Brain microvascular endothelial cell (primary cell): Measurements from ENCODE around the gene WIPF1.
A peak's percentile ranks its signal among the peaks of the same experiment; 100 is the strongest.

Source experiments
- DNase-seq: peaks from one replicate; pipeline ENCODE4 v3.0.0-alpha.2; 2020
- H3K27ac ChIP-seq: fragments of 250-450 bp; sonication (Bioruptor Pico); 2 replicates; pipeline ENCODE4 v1.5.1; 2020; ENCODE audit warnings: mild to moderate bottlenecking, moderate library complexity
- H3K27me3 ChIP-seq: fragments of 250-450 bp; sonication (Bioruptor Pico); replicated peaks from 2 replicates; pipeline ENCODE4 v1.5.1; 2020; ENCODE audit warnings: mild to moderate bottlenecking
- H3K36me3 ChIP-seq: fragments of 250-450 bp; sonication (Bioruptor Pico); replicated peaks from 2 replicates; pipeline ENCODE4 v1.5.1; 2020; ENCODE audit warnings: mild to moderate bottlenecking
- H3K4me3 ChIP-seq: 2 replicates; pipeline ENCODE4 v1.5.1; 2011; ENCODE audit warnings: low read depth, mild to moderate bottlenecking, control low read depth, low read length, moderate library complexity
- in situ Hi-C: cut with HindIII; loops from 2 replicates; pipeline ENCODE4 v1.10.0; 2017; ENCODE audit warnings: low sequenced_read_pairs, low pct_ligation_motif_present
- TF ChIP-seq, protein P1 (sequence below): IDR thresholded peaks from 2 replicates; pipeline ENCODE4 v1.5.1; 2011; ENCODE audit warnings: low read depth, mild to moderate bottlenecking, moderate library complexity, low read length, control low read depth, inconsistent platforms; ENCODE audit errors: missing control alignments

WIPF1 gene

GRCh38 chr2:174607989-174608865, 10.6 kb upstream of the WIPF1 start:
- Histone ChIP-seq H3K27ac (no peak overlapping the region), H3K4me3 (no peak overlapping the region), H3K36me3 (no peaks in the 10 kb centered on the region), H3K27me3 (no peaks in the 10 kb centered on the region)
- TF ChIP-seq, protein P1, sequence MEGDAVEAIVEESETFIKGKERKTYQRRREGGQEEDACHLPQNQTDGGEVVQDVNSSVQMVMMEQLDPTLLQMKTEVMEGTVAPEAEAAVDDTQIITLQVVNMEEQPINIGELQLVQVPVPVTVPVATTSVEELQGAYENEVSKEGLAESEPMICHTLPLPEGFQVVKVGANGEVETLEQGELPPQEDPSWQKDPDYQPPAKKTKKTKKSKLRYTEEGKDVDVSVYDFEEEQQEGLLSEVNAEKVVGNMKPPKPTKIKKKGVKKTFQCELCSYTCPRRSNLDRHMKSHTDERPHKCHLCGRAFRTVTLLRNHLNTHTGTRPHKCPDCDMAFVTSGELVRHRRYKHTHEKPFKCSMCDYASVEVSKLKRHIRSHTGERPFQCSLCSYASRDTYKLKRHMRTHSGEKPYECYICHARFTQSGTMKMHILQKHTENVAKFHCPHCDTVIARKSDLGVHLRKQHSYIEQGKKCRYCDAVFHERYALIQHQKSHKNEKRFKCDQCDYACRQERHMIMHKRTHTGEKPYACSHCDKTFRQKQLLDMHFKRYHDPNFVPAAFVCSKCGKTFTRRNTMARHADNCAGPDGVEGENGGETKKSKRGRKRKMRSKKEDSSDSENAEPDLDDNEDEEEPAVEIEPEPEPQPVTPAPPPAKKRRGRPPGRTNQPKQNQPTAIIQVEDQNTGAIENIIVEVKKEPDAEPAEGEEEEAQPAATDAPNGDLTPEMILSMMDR, result no peak
- DNase-seq, result no peak
- in situ Hi-C loops, result no loop called here

GRCh38 chr2:174607584-174607983, 10.0 kb upstream of the WIPF1 start:
- TF ChIP-seq, protein P1, result no peak
- in situ Hi-C loops, result no loop called here
- no peak for DNase-seq
- no peak overlapping the region for H3K4me3 ChIP-seq
- H3K27ac ChIP-seq, result no peak overlapping the region
- H3K36me3 ChIP-seq, result no peaks in the 10 kb centered on the region
- H3K27me3 ChIP-seq, result no peaks in the 10 kb centered on the region

DNA sequence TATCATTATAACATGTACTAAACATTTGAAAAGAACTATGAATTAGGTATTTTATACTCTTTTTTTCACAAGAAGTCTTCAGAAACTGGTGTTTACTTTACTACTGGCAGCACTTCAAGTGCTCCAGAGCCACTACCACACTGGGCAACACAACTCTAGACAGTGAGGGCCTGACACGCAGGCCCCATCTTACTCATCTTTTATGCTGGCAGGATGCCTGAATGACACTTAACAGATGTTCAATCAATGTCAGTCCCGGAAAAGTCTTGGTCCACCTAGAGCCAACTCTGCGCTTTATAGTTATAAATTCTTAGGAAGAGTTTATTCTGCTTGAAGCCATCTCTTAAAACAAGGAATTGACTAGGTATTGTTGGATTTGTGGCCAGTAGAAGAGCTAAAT, 8.7 kb upstream of the WIPF1 start:
- no peaks in the 10 kb centered on the region for H3K36me3 ChIP-seq
- H3K27ac ChIP-seq, result no peak overlapping the region
- DNase-seq, result peak; percentile 80
- no peak overlapping the region for H3K4me3 ChIP-seq
- no peaks in the 10 kb centered on the region for H3K27me3 ChIP-seq
- TF ChIP-seq, protein P1, result no peak
- in situ Hi-C loops, result no loop called here

DNA sequence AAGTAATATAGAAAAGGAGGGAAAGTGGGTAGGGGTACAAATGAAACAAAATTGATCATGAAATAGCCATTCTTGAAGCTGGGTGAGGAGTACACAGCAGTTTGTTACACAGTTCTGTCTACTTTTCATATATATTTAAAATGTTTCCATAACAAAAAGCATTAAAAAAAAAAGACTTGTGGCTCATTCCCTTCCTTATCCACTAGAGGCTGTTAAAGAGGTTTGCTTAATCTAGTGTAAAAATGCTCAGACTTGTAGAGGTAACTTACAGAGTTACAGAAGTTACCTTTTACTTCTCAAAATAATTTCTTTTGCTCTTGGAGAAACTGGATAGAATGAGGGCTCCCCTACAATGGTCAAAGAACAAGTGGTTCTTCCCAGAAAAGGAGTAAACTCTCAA, 8.1 kb upstream of the WIPF1 start:
- no peaks in the 10 kb centered on the region for H3K27me3 ChIP-seq
- no peak overlapping the region for H3K4me3 ChIP-seq
- H3K36me3 ChIP-seq, result no peaks in the 10 kb centered on the region
- in situ Hi-C loops, result no loop called here
- no peak for DNase-seq
- TF ChIP-seq, protein P1, result peak; percentile 39
- H3K27ac ChIP-seq, result peak overlapping the region; percentile 14

DNA sequence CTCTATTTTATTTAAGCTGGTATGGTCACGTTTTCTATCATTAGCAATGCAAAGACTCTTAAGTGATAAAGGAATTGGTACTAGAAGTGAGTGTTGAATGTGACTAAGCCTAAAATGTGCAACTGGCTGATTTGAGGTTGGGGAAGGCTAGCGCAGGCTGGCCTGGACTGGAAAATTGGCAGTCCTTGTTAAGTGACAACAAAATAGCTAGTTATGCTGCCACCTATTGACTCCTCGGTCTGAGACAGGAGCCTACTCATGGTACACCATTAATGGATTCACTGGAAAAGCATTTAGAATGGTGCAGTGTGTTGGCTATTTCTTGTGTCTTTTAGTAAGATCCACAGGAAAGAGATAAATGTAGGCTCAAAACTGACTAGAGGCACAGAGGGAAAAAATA, 5.7 kb upstream of the WIPF1 start:
- H3K27me3 ChIP-seq, result no peaks in the 10 kb centered on the region
- H3K4me3 ChIP-seq, result no peak overlapping the region
- H3K36me3 ChIP-seq, result no peaks in the 10 kb centered on the region
- DNase-seq, result peak; percentile 60
- H3K27ac ChIP-seq, result no peak overlapping the region
- TF ChIP-seq, protein P1, result peak; percentile 71
- in situ Hi-C loops, result no loop called here

DNA sequence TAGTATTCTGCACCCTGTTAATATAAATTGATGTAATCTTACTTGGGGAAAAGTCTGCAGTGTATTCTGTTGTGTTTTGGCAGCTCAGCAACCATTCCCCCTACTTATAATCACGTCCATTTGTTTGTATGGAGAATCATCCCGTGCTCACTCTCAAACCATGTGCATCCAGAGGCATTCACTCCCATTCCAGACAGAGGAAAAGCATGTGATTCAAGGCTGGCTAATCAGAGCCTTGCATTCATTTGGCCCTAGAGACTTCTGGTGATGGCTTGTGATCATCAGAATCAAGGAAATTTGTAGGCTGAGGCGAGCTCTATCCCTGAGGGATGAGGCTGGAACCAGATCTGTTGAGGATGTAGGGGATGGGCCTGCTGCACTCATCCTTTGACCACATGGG, 5.1 kb upstream of the WIPF1 start:
- Histone ChIP-seq H3K36me3 (no peaks in the 10 kb centered on the region), H3K4me3 (no peak overlapping the region), H3K27me3 (no peaks in the 10 kb centered on the region), H3K27ac (no peak overlapping the region)
- DNase-seq, result no peak
- in situ Hi-C loops, result no loop called here
- TF ChIP-seq, protein P1, result no peak
